ENCODE results near the gene IDI1.
"Not testable (repeated sequence)": the region's sequence is repeated elsewhere in the genome, so short reads cannot be mapped to it uniquely, and the experiment has no call there.

The IDI1 gene

DNA sequence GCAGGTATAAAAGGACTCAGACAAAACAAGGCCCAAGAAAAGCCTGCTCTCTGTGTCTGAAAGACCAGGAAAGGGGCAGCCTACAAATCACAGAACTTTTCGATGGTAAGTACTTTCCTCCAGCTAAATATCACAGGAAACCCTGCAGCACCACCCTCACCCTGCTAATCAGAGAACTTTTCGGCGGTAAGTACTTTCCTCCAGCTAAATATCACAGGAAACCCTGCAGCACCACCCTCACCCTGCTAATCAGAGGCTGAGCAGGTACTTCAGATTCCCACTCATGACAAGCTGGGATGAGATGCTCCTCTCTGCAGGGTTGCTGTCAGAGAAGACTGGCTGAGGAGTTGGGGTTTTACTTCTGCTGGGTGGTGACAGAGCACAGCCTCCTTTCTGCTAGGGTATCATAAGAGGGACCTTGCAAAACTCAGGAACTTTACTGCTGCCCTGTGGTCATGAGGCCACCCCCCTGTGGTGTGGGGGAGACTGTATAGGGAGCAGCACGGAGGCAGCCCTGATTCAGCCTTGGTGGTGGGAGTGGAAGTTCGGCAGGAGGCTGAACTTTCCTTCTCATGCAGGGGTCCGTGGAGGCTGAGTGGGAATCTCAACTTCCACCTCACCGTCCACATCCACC lies 14.4 kb upstream of the IDI1 start:
- DNase-seq, result no peak

DNA sequence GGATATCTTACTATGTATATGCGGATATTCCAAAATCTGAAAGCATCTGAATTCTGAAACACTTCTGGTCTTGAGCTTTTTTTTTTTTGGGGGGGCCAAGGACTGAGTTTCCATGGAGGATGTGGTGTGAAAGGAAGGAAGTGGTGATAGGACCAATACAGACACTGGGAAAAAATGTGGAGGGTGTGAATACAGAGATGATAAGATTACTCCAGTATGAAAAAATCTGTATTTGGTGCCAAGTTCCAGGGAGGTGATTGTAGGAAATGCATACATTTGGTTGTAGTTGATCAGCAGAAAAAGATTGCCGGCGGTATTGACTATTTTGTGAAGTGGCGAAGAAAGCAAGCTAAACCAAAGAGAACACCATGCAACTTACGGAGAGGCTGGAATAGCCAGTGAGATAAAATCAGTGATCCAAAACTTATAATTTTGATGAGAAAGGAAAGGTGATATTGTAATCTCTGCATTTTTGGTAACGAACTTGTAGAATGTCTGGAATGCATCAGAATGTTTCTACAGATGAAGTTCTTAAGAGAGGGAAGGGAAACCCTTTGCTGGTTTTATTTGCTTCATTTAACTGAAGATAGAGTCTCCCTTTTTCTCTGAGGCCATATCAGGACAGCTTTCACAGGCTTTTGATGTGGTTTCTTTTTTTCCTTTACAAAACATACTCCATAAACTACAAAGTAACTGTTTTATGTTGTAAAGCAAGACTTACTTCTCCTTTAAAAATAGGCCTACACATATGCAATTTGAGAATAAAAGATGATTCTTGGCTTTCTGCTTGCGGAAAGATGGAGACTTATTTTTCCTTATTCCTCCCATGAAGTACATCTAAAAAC lies 13.2 kb upstream of the IDI1 start:
- no peak for DNase-seq

DNA sequence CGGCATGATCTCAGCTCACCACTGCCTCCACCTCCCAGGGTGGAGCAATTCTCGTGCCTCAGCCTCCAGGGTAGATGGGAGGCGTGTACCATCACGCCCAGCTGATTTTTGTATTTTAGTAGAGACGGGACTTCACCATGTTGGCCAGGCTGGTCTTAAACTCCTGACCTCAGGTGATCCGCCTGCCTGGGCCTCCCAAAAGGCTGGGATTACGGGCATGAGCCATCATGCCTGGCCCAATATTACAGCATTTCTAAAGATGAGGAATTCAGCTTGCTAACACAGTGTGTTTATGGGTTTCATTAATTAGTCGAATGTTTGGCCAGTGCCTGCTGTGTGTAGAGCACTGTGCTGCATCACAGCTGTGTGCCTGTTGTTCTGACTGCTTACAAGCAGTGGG lies 11.0 kb upstream of the IDI1 start:
- DNase-seq, result peak in 1 of 2 experiments; percentile 14

DNA sequence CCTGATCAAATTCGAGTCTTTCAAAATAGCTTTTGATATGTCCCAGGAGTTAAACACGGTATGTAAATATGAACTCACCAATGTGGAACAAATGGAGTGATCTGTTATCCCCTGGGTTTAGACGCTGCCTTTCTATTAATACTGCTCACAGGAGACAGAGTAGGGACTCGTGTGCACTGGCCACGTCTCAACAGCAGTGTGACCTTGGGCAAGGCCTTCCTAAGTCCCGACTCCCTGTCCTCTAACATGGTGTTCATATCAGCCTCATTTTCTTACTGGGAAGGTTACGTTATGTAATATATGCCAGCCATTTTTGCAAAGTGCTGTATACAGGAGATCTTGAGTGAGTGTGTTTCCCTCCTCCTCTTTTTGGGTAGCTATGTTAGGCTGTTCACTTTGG lies 9.1 kb upstream of the IDI1 start:
- no peak for DNase-seq

DNA sequence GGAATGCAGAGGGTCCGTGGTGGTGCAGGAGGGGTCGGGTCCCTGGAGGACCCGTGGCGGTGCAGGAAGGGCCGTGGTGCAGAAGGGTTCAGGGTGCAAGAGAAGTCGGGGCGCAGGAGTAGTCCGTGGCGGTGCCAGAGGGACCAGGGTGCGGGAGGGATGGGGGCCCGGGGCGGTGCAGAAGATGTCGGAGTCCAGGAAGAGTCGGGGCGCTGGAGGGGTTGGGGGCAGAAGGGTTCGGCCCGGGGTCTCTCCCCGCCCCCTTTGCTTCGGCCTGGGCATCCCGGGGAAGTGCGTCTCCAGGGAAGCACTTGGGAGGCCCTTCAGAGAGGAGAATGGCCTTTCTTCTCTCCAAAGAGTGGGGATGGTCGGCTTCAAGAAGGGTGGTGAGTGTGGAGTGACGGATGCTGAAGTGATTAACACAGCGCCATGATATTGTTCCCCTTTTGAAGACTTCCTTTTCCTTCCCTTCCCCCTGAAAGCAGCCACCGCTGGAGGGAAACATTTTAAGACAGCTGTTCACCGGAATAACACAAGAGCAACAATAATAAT lies 8.3 kb upstream of the IDI1 start:
- DNase-seq, result no peak

DNA sequence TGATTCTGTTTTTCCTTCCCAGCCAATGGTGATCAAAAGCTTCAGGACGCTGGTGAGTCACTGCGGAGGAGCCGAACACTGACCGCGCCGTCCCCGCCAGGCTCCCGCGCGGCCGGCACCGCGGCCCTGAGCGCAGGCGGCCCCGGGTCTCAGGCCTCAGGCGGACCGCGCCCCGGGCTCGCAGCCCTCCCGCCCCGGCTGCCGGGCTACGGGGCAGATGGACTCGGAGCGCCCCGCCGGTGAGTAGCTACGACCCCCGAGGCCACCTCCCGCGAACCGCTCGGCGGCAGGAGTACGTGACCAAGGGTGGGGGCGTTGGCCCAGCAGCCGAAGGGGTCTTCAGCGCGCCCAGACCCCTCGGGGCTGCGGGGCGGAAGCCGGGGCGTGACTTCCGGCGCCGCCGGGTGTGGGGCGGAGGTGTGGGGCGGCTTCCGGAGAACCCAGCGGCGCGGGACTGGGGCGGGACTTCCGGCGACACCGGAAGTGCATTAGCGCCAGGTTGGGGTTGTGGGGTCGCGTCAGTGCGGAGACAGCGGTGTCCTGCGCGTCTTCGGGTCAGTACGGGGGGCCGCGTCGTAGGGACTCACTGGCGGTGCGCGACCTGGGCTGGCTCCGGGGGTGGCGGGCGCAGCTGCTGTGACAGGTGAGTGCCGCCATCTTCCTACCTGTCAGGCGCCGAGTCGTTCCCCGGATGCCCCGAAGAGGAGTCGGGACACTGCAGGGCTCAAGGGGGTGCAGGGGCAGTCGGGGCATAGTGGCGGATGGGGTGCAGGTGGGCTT lies 7.6 kb upstream of the IDI1 start, which contains the start of gene WDR37:
TSS of gene WDR37 (plus strand) at position 60 of the 780 bp plus-strand sequence. CDS start 15,771 bp downstream, outside the sequence.
- peak; percentile 70 to 72 for DNase-seq

DNA sequence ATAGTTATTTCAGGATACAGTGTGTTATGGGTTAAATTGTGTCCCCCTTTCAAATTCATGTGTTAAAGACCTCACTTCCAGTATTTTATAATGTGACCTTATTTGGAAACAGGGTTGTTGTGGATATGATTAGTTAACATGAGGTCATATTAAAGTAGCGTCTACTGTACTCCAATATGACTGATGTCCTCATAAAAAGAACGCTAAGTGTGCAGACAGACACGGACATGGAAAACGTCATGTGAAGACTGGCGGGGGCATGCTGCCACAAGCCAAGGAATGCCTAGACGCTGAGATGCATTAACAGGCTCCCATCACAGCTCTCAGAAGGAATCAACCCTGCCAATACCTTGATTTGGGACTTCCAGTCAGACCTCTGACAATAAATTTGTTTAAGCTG lies 5.8 kb upstream of the IDI1 start:
- DNase-seq, result no peak

DNA sequence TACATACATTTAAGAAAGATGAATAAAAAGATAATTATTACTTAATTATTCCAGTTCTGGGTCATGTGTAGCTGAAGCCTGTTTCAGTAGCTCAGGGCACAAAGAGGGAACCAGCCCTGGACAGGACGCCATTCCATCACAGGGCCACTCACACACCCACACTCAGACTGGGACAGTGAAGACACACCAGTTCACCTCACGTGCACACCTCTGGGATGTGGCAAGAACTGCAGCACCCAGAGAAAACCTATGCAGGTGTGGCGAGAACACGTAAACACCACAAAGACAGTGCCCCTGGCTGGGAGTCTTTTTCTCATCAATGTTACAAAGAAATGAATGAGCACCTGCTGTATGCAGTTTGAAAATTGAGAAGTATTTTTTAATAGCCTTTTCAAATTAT lies 1.6 kb upstream of the IDI1 start:
- peak in 1 of 2 experiments; percentile 8 for DNase-seq

DNA sequence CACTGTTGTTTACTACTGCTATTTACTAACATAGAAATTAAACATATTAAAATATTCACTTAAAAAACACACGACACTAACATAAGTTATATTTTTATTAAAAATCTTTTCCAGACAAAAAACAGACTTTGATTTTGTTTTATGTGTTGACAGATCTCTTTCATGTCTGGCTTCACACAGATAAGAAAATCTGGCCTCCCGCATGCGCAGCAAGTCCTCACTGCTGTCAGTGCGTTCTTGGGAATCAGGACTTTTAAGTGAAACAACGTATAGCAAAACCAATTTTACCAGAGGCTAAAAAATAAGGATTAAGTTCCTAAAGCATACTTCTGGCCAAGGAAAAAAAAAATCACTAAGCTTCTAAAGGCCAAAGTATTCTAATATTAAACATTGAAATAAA lies 1.2 kb upstream of the IDI1 start:
- no peak for DNase-seq

DNA sequence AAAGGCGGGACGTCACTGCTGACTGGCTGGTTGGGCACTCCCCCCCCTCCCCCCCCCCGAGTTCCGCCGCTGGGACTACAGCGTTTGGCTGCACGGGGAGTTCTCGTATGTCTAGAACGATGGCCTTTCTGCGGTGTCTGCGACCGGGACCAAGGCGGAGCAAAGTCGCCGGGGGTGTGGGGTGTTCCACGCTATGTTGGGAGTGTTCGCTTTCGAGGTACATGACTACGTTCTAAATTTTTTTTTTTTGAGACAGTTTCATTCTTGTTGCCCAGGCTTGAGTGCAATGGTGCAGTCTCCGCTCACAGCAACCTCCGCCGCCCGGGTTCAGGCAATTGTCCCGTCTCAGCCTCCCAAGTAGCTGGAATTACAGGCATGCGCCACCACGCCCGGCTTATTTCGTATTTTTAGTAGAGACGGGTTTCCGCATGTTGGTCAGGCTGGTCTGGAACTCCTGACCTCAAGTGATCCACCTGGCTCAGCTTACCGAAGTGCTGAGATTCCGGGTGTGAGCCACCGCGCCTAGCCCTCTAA lies 573 bp upstream of the IDI1 start:
- DNase-seq, result no peak

DNA sequence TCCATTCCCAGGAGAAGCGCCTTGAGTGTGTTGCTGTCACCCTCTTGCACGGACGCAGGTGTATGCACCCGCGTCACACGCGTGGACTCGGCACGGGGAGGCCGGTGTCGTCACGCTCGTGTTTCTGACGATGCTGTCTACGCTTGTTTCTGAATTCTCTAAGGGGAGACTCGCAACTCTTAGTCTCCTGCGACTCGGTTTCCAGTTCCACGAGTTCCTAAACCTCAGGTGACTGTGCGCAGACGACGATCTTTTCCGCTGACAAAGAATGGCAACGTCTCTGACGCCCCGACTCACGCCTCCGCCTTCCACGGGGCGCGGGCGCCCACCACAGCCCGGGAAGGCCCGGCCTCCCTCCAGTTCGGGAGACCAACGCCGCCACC lies 579 bp downstream of the IDI1 start:
- no peak for DNase-seq

DNA sequence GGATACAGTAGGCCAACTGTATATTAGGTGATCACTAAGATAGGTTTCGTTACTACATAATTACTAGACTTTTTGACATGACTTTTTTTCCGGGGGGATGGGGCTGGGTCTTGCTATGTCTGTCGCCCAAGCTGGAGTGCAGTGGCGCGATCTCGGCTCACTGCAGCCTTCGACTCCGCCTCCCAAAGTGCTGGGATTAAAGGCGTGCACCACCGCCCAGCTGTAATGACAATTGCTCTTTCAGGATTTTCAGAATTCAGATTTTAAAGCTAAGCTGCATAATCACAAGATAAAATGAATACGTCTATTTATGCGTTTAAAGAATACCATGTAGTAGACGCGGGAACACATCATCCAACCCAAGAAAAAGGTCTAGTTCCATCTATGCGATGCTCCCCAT lies 982 bp downstream of the IDI1 start:
- no peak for DNase-seq

DNA sequence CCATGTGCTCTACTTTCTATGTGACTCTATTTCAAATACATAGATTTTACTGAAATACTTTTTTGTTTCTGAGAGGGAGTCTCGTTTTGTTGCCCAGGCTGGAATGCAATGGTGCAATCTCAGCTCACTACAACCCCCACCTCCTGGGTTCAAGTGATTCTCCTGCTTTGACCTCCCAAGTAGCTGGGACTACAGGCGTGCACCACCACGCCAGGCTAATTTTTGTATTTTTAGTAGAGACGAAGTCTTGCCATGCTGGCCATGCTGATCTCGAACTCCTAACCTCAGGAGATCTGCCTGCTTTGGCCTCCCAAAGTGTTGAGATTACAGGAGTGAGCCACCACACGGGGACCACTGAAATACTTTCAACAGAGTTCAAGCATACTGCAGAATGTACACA lies 3.5 kb downstream of the IDI1 start:
- no peak for DNase-seq

DNA sequence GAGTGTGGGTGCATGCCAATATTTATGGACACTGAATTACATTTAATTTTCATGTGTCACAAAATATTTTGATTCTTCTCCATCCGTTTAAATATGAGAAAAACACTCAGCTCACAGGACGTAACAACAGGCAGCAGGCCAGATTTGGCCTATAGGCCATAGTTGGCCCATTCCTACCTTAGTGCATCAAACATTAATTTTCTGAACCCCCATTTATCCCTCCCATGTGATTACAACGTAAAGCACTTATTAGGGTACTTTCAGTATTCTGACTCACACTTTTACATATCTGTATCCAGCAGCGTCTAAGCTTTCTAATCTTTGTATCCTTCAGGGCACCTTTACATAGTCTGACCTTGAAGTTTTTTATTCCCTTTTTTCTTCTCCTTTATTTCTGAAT lies 4.0 kb downstream of the IDI1 start:
- DNase-seq, result no peak

DNA sequence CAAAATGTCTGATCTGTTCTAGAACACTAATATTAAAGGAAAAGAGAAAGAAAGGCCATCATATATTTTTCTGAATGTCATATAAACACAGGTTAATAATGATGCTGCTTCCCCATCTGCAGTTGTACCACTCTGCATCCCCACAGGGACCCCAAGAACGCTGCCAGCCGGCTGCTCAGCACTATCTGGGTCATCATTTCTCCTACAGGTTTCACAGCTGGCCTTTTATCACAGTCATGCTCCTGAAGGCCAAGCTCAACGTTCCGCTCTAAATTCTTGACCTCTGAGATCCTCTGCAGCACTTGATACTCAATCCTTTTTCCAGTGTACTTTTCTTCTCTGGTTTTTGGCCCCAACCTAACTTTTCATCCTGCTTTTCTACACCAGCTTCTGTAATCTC lies 4.8 kb downstream of the IDI1 start:
- DNase-seq, result no peak

DNA sequence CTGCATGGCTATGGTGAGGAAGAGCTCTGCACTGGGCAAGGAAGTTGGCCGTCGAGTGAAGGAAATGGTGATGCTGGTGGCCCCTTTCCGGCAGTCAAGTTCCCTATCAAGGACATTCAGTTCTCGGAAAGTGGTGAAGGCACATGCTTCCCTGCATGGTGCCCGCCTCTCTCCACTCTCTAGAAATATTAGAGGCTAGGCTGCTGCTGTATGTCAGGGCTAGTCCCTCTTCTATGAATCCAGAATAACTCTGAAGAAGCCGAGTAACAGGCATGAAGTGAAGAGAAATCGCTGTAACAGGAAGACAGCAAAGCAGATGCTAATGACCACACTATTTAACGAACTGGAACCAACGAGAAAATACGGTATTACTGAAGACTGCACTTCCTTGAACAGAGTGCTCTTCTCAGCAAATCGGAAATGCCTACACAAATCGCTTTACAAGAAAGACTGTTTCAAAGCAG lies 5.4 kb downstream of the IDI1 start:
- no peak for DNase-seq

DNA sequence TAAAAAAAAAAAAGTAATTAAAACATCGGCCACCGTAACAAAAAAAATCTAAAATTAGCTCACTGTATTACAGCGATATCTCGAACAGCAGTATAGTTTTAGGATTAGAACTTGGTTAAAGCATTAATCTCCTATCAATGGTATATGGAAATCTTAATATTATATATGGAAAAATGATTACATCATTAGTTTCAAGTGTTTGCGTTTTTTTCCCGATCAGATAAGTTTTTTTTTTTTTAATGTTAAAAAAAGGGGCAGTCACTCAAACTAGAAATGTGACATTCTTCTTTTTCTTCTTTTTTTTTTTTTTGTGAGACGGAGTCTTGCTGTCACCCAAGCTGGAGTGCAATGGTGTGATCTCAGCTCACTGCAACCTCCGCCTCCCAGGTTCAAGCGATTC lies 7.4 kb downstream of the IDI1 start:
- DNase-seq, result no peak

DNA sequence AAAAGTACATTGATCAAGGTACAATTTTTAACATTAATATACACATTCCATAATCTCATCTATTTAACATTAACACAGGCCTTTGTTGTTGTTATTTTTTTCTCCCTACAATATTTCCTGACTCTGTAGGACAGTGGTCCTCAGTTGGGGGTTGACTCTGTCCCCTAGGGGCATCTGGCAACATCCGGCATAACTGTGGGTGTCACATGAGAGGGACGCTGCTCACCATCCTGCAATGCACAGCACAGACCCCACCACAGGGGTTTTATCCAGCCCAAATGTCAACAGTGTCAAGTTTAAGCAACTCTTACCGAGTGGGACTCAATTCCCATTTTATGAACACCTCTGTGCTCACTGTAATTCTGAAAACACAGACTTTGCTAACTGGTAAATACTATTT lies 8.8 kb downstream of the IDI1 start:
- DNase-seq, result no peak

DNA sequence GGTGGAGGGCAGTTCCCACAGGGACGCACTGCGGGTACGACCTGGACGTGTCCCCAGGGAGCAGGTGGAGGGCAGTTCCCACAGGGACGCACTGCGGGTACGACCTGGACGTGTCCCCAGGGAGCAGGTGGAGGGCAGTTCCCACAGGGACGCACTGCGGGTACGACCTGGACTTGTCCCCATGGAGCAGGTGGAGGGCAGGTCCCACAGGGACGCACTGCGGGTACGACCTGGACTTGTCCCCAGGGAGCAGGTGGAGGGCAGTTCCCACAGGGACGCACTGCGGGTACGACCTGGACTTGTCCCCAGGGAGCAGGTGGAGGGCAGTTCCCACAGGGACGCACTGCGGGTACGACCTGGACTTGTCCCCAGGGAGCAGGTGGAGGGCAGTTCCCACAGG lies 10.2 kb downstream of the IDI1 start:
- not testable (repeated sequence) for DNase-seq

DNA sequence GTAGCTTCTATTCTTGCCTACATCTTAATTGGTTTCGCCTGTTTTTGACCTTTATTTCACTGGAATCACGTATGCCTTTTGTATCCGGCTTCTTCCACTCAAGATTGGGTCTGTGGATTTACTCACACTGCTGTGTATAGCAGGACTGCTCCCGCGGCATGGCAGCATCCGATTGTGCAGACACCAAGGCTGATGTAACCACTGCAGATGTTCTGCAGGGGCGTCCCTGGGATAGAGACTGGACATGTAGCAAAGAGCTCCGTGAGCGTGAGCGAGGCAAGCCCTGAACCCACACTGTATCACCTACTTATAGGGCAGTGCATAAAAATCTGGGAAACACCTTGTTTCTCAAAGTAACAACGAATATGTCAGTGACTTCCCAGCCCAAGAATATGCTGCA lies 11.8 kb downstream of the IDI1 start:
- no peak for DNase-seq

DNA sequence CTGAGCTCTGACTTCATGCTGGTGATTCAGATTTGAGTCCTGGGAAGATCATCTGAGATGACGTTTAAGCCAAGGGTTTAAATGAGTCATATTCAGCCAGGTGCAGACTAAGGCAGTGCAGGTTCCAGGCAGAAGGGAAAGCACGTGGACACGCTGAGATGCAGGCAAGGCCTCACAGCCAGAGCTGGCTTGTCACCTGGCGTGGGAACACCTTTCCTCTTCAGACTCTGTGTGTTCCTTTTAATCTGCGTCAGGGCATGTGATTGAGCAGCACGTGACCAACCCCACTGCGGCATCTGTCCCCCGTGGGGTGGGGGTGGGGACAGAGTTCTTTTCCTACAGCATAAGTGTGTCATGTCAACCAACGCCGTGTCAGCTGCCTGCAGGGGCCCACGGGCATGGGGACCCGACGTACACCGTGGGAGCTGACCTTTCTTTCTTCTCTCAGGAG lies 12.6 kb downstream of the IDI1 start:
- DNase-seq, result no peak

DNA sequence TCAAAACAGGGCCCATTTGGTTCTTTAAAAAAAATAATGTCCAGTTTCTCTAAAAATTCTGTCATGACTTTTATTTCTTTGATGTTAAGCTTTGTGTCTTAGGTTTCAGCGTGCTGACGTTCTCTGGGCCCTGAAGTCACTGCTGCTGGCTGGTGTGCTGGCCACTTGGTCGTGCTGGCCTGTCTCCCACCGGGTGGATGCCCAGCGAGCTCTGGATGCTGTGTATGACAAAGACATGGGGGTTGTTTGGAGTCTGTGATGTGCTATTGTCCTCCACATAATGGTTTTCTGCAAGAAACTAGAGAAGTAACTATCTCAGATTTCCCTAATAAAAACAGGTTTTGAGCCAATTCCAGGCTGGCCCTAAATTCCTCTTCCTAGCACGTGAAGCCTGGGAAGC lies 13.7 kb downstream of the IDI1 start:
- DNase-seq, result no peak

DNA sequence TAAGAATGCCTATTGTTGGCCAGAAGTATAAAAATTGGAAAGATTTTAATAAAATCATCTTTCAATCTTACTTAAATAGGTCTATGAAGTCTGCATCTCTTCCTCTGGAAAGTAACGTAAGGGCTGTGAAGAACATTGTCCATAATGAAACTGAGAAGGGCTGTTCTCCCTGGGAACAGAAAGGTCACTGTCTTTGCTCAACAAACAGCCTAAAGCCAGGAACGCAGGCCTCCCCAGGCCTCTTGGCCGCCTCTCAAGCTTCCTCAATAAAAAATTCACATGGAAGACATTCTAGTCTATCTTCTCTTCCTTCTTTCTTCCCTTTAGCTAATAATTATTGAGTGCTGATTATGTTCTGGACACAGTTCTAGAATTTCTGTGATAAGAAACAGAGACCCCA lies 14.2 kb downstream of the IDI1 start:
- DNase-seq, result no peak
